ENCODE data around the gene LPAR3. TPM values are rescaled to one million over a fixed set of nuclear protein-coding genes. Genes with fewer than 3 reads are reported as not detected.

LPAR3 gene
- total and polyA plus RNA-seq, 2 experiments from 2014 or later, result 10.4 to 36.9 TPM

DNA sequence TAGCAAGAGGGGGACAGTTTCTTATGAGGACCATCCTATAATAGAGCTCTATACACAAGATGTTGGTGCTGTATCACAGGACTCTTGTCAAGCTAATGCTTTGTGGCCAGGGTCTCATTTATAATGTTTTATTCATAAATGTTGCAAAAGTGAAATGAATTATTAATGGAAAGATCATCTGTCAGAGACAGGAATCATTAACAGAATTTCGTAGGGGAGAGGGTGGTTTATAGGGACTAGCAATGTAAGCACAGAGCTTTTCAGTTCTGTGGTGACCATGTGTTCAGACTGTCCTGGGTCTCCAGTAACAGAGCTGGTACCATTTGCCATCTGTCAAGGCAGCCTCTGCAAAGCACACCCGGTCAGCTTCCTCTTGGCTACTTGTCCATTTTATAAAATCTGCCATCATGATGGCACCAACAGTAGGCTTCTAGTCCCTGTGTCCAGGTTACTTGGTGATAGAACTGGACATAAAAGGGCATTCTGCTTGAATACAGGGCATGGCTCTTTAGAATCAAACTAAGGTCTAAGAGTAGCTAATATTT is 36.2 kb downstream of the LPAR3 start:
- H3K36me3 Mint-ChIP-seq (ENCODE audit: low read depth), result peaks cover 8% of the 10 kb centered on the region; the same call in 2 of the 3 replicates
- no peak overlapping the region for H3K27ac ChIP-seq (ENCODE audit: low read depth)
- peaks cover 2% of the 10 kb centered on the region for H3K27me3 Mint-ChIP-seq (ENCODE audit: insufficient read depth, low read depth, poor library complexity)
- 0 out of 2 replicates have a peak, but pooled peaks cover 6% of the 10 kb centered on the region for H3K36me3 ChIP-seq (ENCODE audit: insufficient read depth)
- H3K9me2 ChIP-seq (ENCODE audit: insufficient read depth), result 0 out of 2 replicates have a peak, but pooled peaks cover 2% of the 10 kb centered on the region
- H3K27ac Mint-ChIP-seq, result no peak overlapping the region
- peaks cover 7% of the 10 kb centered on the region; the same call in 1 of the 2 replicates for H4K20me1 ChIP-seq (replicated peaks; ENCODE audit: insufficient read depth)
- H3K9me3 Mint-ChIP-seq, result no peaks in the 10 kb centered on the region
- peaks cover 7% of the 10 kb centered on the region; the same call in 1 of the 2 replicates for H3K79me2 ChIP-seq (replicated peaks; ENCODE audit: insufficient read depth)
- no peak for ATAC-seq
- H3K4me3 ChIP-seq, result no peak overlapping the region
- no peak overlapping the region for H3K4me3 Mint-ChIP-seq
- no peaks in the 10 kb centered on the region for H3K27me3 ChIP-seq (ENCODE audit: insufficient read depth)
- H3F3A ChIP-seq (replicated peaks; ENCODE audit: low read depth), result no peaks in the 10 kb centered on the region
- TF ChIP-seq EZH2 (IDR thresholded peaks at IDR 0.05; ENCODE audit: low read depth, unreplicated experiment) (no peak), ZNF331 (CRISPR knock-in tag; IDR thresholded peaks at IDR 0.05; ENCODE audit: low read depth) (no peak), EZH2phosphoT487 (IDR thresholded peaks at IDR 0.05; ENCODE audit: unreplicated experiment) (no peak), STAT1 (IDR thresholded peaks at IDR 0.05; ENCODE audit: unreplicated experiment) (no peak), NANOG (IDR thresholded peaks at IDR 0.05; ENCODE audit: borderline replicate concordance) (no peak), CREB1 (CRISPR knock-in tag; IDR thresholded peaks at IDR 0.05; ENCODE audit: low read depth) (no peak), ZNF114 (CRISPR knock-in tag; IDR thresholded peaks at IDR 0.05) (no peak), POLR2AphosphoS5 (IDR thresholded peaks at IDR 0.05; ENCODE audit: low read depth) (no peak), JUNB (IDR thresholded peaks at IDR 0.05; ENCODE audit: unreplicated experiment) (no peak)
- TF ChIP-seq, protein P1, sequence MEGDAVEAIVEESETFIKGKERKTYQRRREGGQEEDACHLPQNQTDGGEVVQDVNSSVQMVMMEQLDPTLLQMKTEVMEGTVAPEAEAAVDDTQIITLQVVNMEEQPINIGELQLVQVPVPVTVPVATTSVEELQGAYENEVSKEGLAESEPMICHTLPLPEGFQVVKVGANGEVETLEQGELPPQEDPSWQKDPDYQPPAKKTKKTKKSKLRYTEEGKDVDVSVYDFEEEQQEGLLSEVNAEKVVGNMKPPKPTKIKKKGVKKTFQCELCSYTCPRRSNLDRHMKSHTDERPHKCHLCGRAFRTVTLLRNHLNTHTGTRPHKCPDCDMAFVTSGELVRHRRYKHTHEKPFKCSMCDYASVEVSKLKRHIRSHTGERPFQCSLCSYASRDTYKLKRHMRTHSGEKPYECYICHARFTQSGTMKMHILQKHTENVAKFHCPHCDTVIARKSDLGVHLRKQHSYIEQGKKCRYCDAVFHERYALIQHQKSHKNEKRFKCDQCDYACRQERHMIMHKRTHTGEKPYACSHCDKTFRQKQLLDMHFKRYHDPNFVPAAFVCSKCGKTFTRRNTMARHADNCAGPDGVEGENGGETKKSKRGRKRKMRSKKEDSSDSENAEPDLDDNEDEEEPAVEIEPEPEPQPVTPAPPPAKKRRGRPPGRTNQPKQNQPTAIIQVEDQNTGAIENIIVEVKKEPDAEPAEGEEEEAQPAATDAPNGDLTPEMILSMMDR (conservative IDR thresholded peaks at IDR 0.05; ENCODE audit: low read depth in 2 of 2), result no peak
- TF ChIP-seq, protein P2, sequence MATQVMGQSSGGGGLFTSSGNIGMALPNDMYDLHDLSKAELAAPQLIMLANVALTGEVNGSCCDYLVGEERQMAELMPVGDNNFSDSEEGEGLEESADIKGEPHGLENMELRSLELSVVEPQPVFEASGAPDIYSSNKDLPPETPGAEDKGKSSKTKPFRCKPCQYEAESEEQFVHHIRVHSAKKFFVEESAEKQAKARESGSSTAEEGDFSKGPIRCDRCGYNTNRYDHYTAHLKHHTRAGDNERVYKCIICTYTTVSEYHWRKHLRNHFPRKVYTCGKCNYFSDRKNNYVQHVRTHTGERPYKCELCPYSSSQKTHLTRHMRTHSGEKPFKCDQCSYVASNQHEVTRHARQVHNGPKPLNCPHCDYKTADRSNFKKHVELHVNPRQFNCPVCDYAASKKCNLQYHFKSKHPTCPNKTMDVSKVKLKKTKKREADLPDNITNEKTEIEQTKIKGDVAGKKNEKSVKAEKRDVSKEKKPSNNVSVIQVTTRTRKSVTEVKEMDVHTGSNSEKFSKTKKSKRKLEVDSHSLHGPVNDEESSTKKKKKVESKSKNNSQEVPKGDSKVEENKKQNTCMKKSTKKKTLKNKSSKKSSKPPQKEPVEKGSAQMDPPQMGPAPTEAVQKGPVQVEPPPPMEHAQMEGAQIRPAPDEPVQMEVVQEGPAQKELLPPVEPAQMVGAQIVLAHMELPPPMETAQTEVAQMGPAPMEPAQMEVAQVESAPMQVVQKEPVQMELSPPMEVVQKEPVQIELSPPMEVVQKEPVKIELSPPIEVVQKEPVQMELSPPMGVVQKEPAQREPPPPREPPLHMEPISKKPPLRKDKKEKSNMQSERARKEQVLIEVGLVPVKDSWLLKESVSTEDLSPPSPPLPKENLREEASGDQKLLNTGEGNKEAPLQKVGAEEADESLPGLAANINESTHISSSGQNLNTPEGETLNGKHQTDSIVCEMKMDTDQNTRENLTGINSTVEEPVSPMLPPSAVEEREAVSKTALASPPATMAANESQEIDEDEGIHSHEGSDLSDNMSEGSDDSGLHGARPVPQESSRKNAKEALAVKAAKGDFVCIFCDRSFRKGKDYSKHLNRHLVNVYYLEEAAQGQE (IDR thresholded peaks at IDR 0.05; ENCODE audit: unreplicated experiment), result no peak
- TF ChIP-seq, protein P3, sequence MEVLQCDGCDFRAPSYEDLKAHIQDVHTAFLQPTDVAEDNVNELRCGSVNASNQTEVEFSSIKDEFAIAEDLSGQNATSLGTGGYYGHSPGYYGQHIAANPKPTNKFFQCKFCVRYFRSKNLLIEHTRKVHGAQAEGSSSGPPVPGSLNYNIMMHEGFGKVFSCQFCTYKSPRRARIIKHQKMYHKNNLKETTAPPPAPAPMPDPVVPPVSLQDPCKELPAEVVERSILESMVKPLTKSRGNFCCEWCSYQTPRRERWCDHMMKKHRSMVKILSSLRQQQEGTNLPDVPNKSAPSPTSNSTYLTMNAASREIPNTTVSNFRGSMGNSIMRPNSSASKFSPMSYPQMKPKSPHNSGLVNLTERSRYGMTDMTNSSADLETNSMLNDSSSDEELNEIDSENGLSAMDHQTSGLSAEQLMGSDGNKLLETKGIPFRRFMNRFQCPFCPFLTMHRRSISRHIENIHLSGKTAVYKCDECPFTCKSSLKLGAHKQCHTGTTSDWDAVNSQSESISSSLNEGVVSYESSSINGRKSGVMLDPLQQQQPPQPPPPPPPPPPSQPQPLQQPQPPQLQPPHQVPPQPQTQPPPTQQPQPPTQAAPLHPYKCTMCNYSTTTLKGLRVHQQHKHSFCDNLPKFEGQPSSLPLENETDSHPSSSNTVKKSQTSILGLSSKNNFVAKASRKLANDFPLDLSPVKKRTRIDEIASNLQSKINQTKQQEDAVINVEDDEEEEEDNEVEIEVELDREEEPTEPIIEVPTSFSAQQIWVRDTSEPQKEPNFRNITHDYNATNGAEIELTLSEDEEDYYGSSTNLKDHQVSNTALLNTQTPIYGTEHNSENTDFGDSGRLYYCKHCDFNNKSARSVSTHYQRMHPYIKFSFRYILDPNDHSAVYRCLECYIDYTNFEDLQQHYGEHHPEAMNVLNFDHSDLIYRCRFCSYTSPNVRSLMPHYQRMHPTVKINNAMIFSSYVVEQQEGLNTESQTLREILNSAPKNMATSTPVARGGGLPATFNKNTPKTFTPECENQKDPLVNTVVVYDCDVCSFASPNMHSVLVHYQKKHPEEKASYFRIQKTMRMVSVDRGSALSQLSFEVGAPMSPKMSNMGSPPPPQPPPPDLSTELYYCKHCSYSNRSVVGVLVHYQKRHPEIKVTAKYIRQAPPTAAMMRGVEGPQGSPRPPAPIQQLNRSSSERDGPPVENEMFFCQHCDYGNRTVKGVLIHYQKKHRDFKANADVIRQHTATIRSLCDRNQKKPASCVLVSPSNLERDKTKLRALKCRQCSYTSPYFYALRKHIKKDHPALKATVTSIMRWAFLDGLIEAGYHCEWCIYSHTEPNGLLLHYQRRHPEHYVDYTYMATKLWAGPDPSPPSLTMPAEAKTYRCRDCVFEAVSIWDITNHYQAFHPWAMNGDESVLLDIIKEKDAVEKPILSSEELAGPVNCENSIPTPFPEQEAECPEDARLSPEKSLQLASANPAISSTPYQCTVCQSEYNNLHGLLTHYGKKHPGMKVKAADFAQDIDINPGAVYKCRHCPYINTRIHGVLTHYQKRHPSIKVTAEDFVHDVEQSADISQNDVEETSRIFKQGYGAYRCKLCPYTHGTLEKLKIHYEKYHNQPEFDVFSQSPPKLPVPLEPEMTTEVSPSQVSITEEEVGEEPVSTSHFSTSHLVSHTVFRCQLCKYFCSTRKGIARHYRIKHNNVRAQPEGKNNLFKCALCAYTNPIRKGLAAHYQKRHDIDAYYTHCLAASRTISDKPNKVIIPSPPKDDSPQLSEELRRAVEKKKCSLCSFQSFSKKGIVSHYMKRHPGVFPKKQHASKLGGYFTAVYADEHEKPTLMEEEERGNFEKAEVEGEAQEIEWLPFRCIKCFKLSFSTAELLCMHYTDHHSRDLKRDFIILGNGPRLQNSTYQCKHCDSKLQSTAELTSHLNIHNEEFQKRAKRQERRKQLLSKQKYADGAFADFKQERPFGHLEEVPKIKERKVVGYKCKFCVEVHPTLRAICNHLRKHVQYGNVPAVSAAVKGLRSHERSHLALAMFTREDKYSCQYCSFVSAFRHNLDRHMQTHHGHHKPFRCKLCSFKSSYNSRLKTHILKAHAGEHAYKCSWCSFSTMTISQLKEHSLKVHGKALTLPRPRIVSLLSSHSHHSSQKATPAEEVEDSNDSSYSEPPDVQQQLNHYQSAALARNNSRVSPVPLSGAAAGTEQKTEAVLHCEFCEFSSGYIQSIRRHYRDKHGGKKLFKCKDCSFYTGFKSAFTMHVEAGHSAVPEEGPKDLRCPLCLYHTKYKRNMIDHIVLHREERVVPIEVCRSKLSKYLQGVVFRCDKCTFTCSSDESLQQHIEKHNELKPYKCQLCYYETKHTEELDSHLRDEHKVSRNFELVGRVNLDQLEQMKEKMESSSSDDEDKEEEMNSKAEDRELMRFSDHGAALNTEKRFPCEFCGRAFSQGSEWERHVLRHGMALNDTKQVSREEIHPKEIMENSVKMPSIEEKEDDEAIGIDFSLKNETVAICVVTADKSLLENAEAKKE (CRISPR knock-in tag; IDR thresholded peaks at IDR 0.05), result no peak
- TF ChIP-seq, protein P4, sequence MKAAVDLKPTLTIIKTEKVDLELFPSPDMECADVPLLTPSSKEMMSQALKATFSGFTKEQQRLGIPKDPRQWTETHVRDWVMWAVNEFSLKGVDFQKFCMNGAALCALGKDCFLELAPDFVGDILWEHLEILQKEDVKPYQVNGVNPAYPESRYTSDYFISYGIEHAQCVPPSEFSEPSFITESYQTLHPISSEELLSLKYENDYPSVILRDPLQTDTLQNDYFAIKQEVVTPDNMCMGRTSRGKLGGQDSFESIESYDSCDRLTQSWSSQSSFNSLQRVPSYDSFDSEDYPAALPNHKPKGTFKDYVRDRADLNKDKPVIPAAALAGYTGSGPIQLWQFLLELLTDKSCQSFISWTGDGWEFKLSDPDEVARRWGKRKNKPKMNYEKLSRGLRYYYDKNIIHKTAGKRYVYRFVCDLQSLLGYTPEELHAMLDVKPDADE (IDR thresholded peaks at IDR 0.05), result no peak
- H3K4me1 Mint-ChIP-seq, result peaks cover 11% of the 10 kb centered on the region
- no peaks in the 10 kb centered on the region; the same call in 1 of the 2 replicates for H3K4me1 ChIP-seq (ENCODE audit: insufficient read depth)
- no peak overlapping the region for H3K4me2 ChIP-seq
- H2AFZ ChIP-seq, result no peak overlapping the region
- no peak for DNase-seq (ENCODE audit: low spot score)

Measured in GM23338 (cell line).